PC-3 (cell line): Measurements from ENCODE around the gene ARRDC5. TPM values are rescaled to one million over a fixed set of nuclear protein-coding genes. Genes with fewer than 3 reads are reported as not detected.
"Not testable (repeated sequence)": the region's sequence is repeated elsewhere in the genome, so short reads cannot be mapped to it uniquely, and the experiment has no call there.

Experiments
- ATAC-seq: fragments of 200-7000 bp; cut with Tn5 transposase; 2 replicates; pipeline ENCODE4 v1.9.1; 2020; ENCODE audit warnings: mild to moderate bottlenecking, moderate library complexity
- BruUV-seq: library from RNA; stranded (reverse); fragments of 400-500 nt; replicated peaks from 2 replicates; lab custom pipeline; 2021; lab: Mats Ljungman, UMichigan
- CTCF ChIA-PET: fragments of 300-600 bp; sonication (Branson Sonifier 250); formaldehyde crosslinking; loops from one replicate; lab custom pipeline; 2022; ENCODE audit warnings: antibody characterized with exemption; lab: Charles Lee
- POLR2A ChIA-PET: fragments of 300-600 bp; sonication (Branson Sonifier 250); formaldehyde crosslinking; loops from one replicate; lab custom pipeline; 2022; ENCODE audit warnings: antibody characterized with exemption; ENCODE audit not compliant: unreplicated experiment; lab: Charles Lee
- DNase-seq: peaks from one replicate; pipeline ENCODE4 v3.0.0-alpha.2; 2015
- H2AFZ ChIP-seq: fragments of 300-600 bp; sonication (generic); 2 replicates; pipeline ENCODE4 v1.6.0; 2016; ENCODE audit warnings: antibody characterized with exemption, low read length
- H3F3A ChIP-seq: fragments of 300-600 bp; sonication (generic); one replicate; pipeline ENCODE4 v1.6.0; 2017; ENCODE audit warnings: antibody characterized with exemption, low read length, control low read depth, mild to moderate bottlenecking; ENCODE audit not compliant: unreplicated experiment
- H3K27ac ChIP-seq: fragments of 300-600 bp; sonication (generic); 2 replicates; pipeline ENCODE4 v1.5.1; 2016; ENCODE audit warnings: mild to moderate bottlenecking, low read length
- H3K27me3 ChIP-seq: fragments of 300-600 bp; sonication (generic); 2 replicates; pipeline ENCODE4 v1.6.1; 2016; ENCODE audit warnings: low read length, mixed read lengths
- H3K36me3 ChIP-seq: fragments of 300-600 bp; sonication (generic); 2 replicates; pipeline ENCODE4 v1.6.1; 2016; ENCODE audit warnings: low read depth, mixed run types, low read length, mixed read lengths
- H3K4me1 ChIP-seq: fragments of 300-600 bp; sonication (generic); 2 replicates; pipeline ENCODE4 v1.5.1; 2016; ENCODE audit warnings: low read length; ENCODE audit not compliant: insufficient read depth
- H3K4me2 ChIP-seq: fragments of 300-600 bp; sonication (generic); 2 replicates; pipeline ENCODE4 v1.6.0; 2016; ENCODE audit warnings: low read length
- H3K4me3 ChIP-seq: fragments of 300-600 bp; sonication (generic); 2 replicates; pipeline ENCODE4 v1.5.1; 2016; ENCODE audit warnings: mild to moderate bottlenecking, low read length, mixed read lengths
- H3K79me2 ChIP-seq: fragments of 300-600 bp; sonication (generic); 2 replicates; pipeline ENCODE4 v1.6.1; 2017; ENCODE audit warnings: low read length, mixed read lengths
- H3K9ac ChIP-seq: fragments of 300-600 bp; sonication (generic); 2 replicates; pipeline ENCODE4 v1.6.0; 2016; ENCODE audit warnings: mild to moderate bottlenecking, low read length
- H3K9me2 ChIP-seq: fragments of 300-600 bp; sonication (generic); replicated peaks from 2 replicates; pipeline ENCODE4 v1.6.1; 2016; ENCODE audit warnings: mixed run types, low read length, mixed read lengths
- H3K9me3 ChIP-seq: fragments of 300-600 bp; sonication (generic); 2 replicates; pipeline ENCODE4 v1.6.1; 2016; ENCODE audit warnings: low read length, mixed read lengths
- H4K20me1 ChIP-seq: fragments of 300-600 bp; sonication (generic); 2 replicates; pipeline ENCODE4 v1.6.1; 2016; ENCODE audit warnings: low read length, mixed read lengths
- CTCF ChIP-seq: fragments of 300-600 bp; sonication (generic); conservative IDR thresholded peaks from 2 replicates; pipeline ENCODE4 v1.5.1; 2017; ENCODE audit warnings: antibody characterized with exemption, low read depth, mild to moderate bottlenecking, low read length
- EZH2 ChIP-seq: fragments of 300-600 bp; sonication (generic); IDR thresholded peaks from one replicate; pipeline ENCODE4 v1.6.1; 2017; ENCODE audit warnings: antibody characterized with exemption, mild to moderate bottlenecking, low read length; ENCODE audit not compliant: unreplicated experiment
- EZH2phosphoT487 ChIP-seq: fragments of 300-600 bp; sonication (generic); IDR thresholded peaks from 2 replicates; pipeline ENCODE4 v1.6.1; 2018; ENCODE audit warnings: mild to moderate bottlenecking, antibody characterized with exemption, low read length, borderline replicate concordance
- intact Hi-C: fragments of 100-400 bp; cut with micrococcal nuclease; formaldehyde crosslinking; loops from 2 replicates; pipeline ENCODE4 v1.9.0; 2023
- total RNA-seq: library from RNA; depleted of rRNA; stranded (reverse); fragments of >200 nt; gene quantifications from 2 replicates; pipeline ENCODE4 v1.2.3, GENCODE V29; 2014

Gene ARRDC5
- total RNA-seq, 1 experiment from 2014 or later, result not detected

GRCh38 chr19:4847190-4847973 lies 55.3 kb downstream of the ARRDC5 start:
- no TSS peak for BruUV-seq
- Histone ChIP-seq H2AFZ (no peak overlapping the region), H3K27ac (no peak overlapping the region), H3K4me1 (no peaks in the 10 kb centered on the region), H3K27me3 (no peaks in the 10 kb centered on the region), H3K9me2 (no peaks in the 10 kb centered on the region), H3K36me3 (peaks cover 34% of the 10 kb centered on the region), H3F3A (no peaks in the 10 kb centered on the region), H4K20me1 (no peaks in the 10 kb centered on the region), H3K4me3 (no peak overlapping the region), H3K9ac (no peak overlapping the region), H3K4me2 (no peak overlapping the region), H3K79me2 (no peaks in the 10 kb centered on the region), H3K9me3 (no peaks in the 10 kb centered on the region)
- TF ChIP-seq EZH2phosphoT487 (no peak), CTCF (no peak), EZH2 (no peak)
- DNase-seq (no peak), ATAC-seq (no peak)
- intact Hi-C loops, result no loop called here
- POLR2A ChIA-PET, result no interaction called here
- CTCF ChIA-PET, result no interaction called here

- BruUV-seq, H3K9me3 ChIP-seq, H4K20me1 ChIP-seq, H3K4me1 ChIP-seq, H3K9me2 ChIP-seq, H3K4me2 ChIP-seq, intact Hi-C loops, H3K27me3 ChIP-seq, H3K9ac ChIP-seq, ATAC-seq, H3K79me2 ChIP-seq, DNase-seq, H3K4me3 ChIP-seq, H2AFZ ChIP-seq, H3K27ac ChIP-seq, POLR2A ChIA-PET, H3F3A ChIP-seq: not testable (repeated sequence)
- peaks cover 28% of the 10 kb centered on the region for H3K36me3 ChIP-seq
- CTCF ChIA-PET, result interaction anchor here (0.6 kb wide), 1 partner anchor 24 kb away, joined by 7 read pairs; no protein-coding TSS in a partner anchor
Measured at GRCh38 chr19:4845975-4846374, 56.7 kb downstream of the ARRDC5 start.

GRCh38 chr19:4844348-4845179 lies 58.1 kb downstream of the ARRDC5 start:
- H2AFZ ChIP-seq, result no peak overlapping the region
- H3K36me3 ChIP-seq, result peaks cover 32% of the 10 kb centered on the region
- no peak overlapping the region for H3K4me3 ChIP-seq
- TF ChIP-seq EZH2phosphoT487, result no peak
- no peak for TF ChIP-seq CTCF
- no peak for TF ChIP-seq EZH2
- ATAC-seq (no peak), DNase-seq (no peak)
- H3K27ac ChIP-seq, result no peak overlapping the region
- BruUV-seq, result no TSS peak
- no peaks in the 10 kb centered on the region for H3K79me2 ChIP-seq
- no peaks in the 10 kb centered on the region for H3F3A ChIP-seq
- no peaks in the 10 kb centered on the region for H3K9me3 ChIP-seq
- H3K9ac ChIP-seq, result no peak overlapping the region
- H3K27me3 ChIP-seq, result no peaks in the 10 kb centered on the region
- H4K20me1 ChIP-seq, result no peaks in the 10 kb centered on the region
- no peak overlapping the region for H3K4me2 ChIP-seq
- ChIA-PET CTCF (no interaction called here), POLR2A (interaction anchor here (0.7 kb wide), 1 partner anchor 35 kb away, joined by 4 read pairs; no protein-coding TSS in a partner anchor)
- no peaks in the 10 kb centered on the region for H3K9me2 ChIP-seq
- no peaks in the 10 kb centered on the region for H3K4me1 ChIP-seq
- intact Hi-C loops, result no loop called here
